ENCODE results near the gene DMRT1.
"Not testable (repeated sequence)": the region's sequence is repeated elsewhere in the genome, so short reads cannot be mapped to it uniquely, and the experiment has no call there.

- not testable (repeated sequence) for TF ChIP-seq EZH2 (IDR thresholded peaks at IDR 0.05; ENCODE audit: insufficient read depth, low read length); CTCF (IDR thresholded peaks at IDR 0.05; ENCODE audit: insufficient read depth, low read depth, low read length)
These were observed 20.0 kb downstream of the DMRT1 start for GRCh38 chr9:861525-861924.
